Panc1 (cell line): Measurements from ENCODE around the gene ZCCHC13. TPM values are rescaled to one million over a fixed set of nuclear protein-coding genes. Genes with fewer than 3 reads are reported as not detected.

Source experiments
- ATAC-seq: fragments of 200-7000 bp; cut with Tn5 transposase; 2 replicates; pipeline ENCODE4 v1.9.1; 2020; ENCODE audit warnings: mild to moderate bottlenecking, moderate library complexity
- BruUV-seq: library from RNA; stranded (reverse); fragments of 400-500 nt; replicated peaks from 2 replicates; lab custom pipeline; 2021; lab: Mats Ljungman, UMichigan
- CTCF ChIA-PET: fragments of 300-600 bp; sonication (Branson Sonifier 250); formaldehyde crosslinking; loops from one replicate; lab custom pipeline; 2022; ENCODE audit warnings: antibody characterized with exemption; lab: Charles Lee
- POLR2A ChIA-PET: fragments of 300-600 bp; sonication (Branson Sonifier 250); formaldehyde crosslinking; loops from one replicate; lab custom pipeline; 2022; ENCODE audit warnings: antibody characterized with exemption; lab: Charles Lee
- DNase-seq: peaks from one replicate; pipeline ENCODE4 v3.0.0-alpha.2; 2010; ENCODE audit warnings: low read depth, low spot score
- H3K27ac ChIP-seq: 2 replicates; pipeline ENCODE4 v1.5.1; 2011; ENCODE audit warnings: mild to moderate bottlenecking, low read length, inconsistent platforms
- H3K27me3 ChIP-seq: fragments of 200-500 bp; sonication (Bioruptor generic); 2 replicates; pipeline ENCODE4 v1.6.0; 2014; ENCODE audit warnings: low read length, inconsistent platforms; ENCODE audit not compliant: control insufficient read depth, insufficient read depth
- H3K36me3 ChIP-seq: fragments of 200-500 bp; sonication (Bioruptor generic); 2 replicates; pipeline ENCODE4 v1.5.1; 2014; ENCODE audit warnings: inconsistent platforms, mild to moderate bottlenecking, low read length, moderate library complexity; ENCODE audit not compliant: control insufficient read depth, insufficient read depth
- H3K4me1 ChIP-seq: 2 replicates; pipeline ENCODE4 v1.5.1; 2011; ENCODE audit warnings: inconsistent platforms, mild to moderate bottlenecking, low read length, moderate library complexity; ENCODE audit not compliant: control insufficient read depth, insufficient read depth
- H3K4me3 ChIP-seq, 2 experiments: 2 replicates each; pipeline ENCODE4 v1.5.1; 2011 to 2012; ENCODE audit warnings: low read depth in 2 of 2, low read length in 2 of 2, mild to moderate bottlenecking in 2 of 2, inconsistent platforms in 1 of 2, moderate library complexity in 1 of 2
- H3K9me3 ChIP-seq: fragments of 200-500 bp; sonication (Bioruptor generic); 2 replicates; pipeline ENCODE4 v1.5.1; 2014; ENCODE audit warnings: low read depth, mild to moderate bottlenecking, inconsistent platforms, low read length, moderate library complexity; ENCODE audit not compliant: control insufficient read depth, insufficient read depth
- CTCF ChIP-seq: fragments of 450-650 bp; IDR thresholded peaks from 2 replicates; pipeline ENCODE4 v1.5.1; 2017; ENCODE audit warnings: mild to moderate bottlenecking
- POLR2AphosphoS5 ChIP-seq: IDR thresholded peaks from 2 replicates; pipeline ENCODE4 v1.6.1; 2012; ENCODE audit warnings: mild to moderate bottlenecking, low read depth, low read length, moderate library complexity
- REST ChIP-seq, 2 experiments: IDR thresholded peaks; 2 replicates each; pipeline ENCODE4 v1.6.1; 2011 to 2012; ENCODE audit warnings: low read depth in 2 of 2, control low read depth in 1 of 2, low read length in 1 of 2, mild to moderate bottlenecking in 1 of 2, moderate library complexity in 1 of 2; ENCODE audit not compliant: insufficient read depth in 1 of 2
- SIN3A ChIP-seq: IDR thresholded peaks from 2 replicates; pipeline ENCODE4 v1.6.1; 2012; ENCODE audit warnings: low read depth, mild to moderate bottlenecking, low read length, moderate library complexity, borderline replicate concordance; ENCODE audit not compliant: insufficient read depth
- TCF7L2 ChIP-seq: IDR thresholded peaks from 2 replicates; pipeline ENCODE4 v1.6.1; 2011; ENCODE audit warnings: mild to moderate bottlenecking, low read depth, low read length, inconsistent platforms
- in situ Hi-C: cut with HindIII; loops from 2 replicates; pipeline ENCODE4 v1.10.0; 2016; ENCODE audit warnings: low sequenced_read_pairs, low pct_unique_long_range_greater_than_20kb
- intact Hi-C: fragments of 100-400 bp; cut with micrococcal nuclease; formaldehyde crosslinking; loops from one replicate; pipeline ENCODE4 v1.10.0; 2022; ENCODE audit not compliant: unreplicated experiment
- total RNA-seq: library from RNA; stranded (reverse); gene quantifications from one replicate; pipeline ENCODE4 v1.2.1, GENCODE V29; 2021; ENCODE audit not compliant: unreplicated experiment

The ZCCHC13 gene
- total RNA-seq, 1 experiment from 2014 or later, result not detected

GRCh38 chrX:74343343-74344279, 39.6 kb downstream of the ZCCHC13 start:
- TF ChIP-seq TCF7L2 (no peak), CTCF (peak; percentile 81), POLR2AphosphoS5 (peak; percentile 87), SIN3A (no peak), REST (IDR thresholded peaks at IDR 0.05; ENCODE audit: insufficient read depth in 1 of 2, low read depth in 2 of 2, low read length in 1 of 2) (no peak)
- peak; percentile 90 for DNase-seq
- no peaks in the 10 kb centered on the region for H3K36me3 ChIP-seq
- peak overlapping the region; percentile 87 for H3K27ac ChIP-seq
- H3K4me3 ChIP-seq, result no peak overlapping the region
- H3K27me3 ChIP-seq, result no peaks in the 10 kb centered on the region
- POLR2A ChIA-PET, result no interaction called here
- BruUV-seq, result no TSS peak
- ATAC-seq, result peak; percentile 99
- CTCF ChIA-PET, result no interaction called here
- intact Hi-C loops, result loop anchor here (2.0 kb wide), 1 partner anchor 51 kb away; no protein-coding TSS in a partner anchor
- H3K9me3 ChIP-seq, result peaks cover 7% of the 10 kb centered on the region; the same call in 1 of the 2 replicates
- in situ Hi-C loops, result no loop called here
- peaks cover 14% of the 10 kb centered on the region for H3K4me1 ChIP-seq

- peak; percentile 45 for ATAC-seq
- ChIA-PET POLR2A (interaction anchor here (0.7 kb wide), 1 partner anchor 60 kb away, joined by 4 read pairs; no protein-coding TSS in a partner anchor), CTCF (interaction anchor here (0.6 kb wide), 1 partner anchor 120 kb away, joined by 4 read pairs; no protein-coding TSS in a partner anchor)
Measured at GRCh38 chrX:74344280-74344622, 40.3 kb downstream of the ZCCHC13 start.

More at GRCh38 chrX:74344280-74344622, 40.3 kb downstream of the ZCCHC13 start:
- in situ Hi-C loops (no loop called here), intact Hi-C loops (loop anchor here (2.0 kb wide), 1 partner anchor 51 kb away; no protein-coding TSS in a partner anchor)
- Histone ChIP-seq H3K4me3 (no peak overlapping the region), H3K9me3 (peaks cover 7% of the 10 kb centered on the region; the same call in 1 of the 2 replicates), H3K36me3 (no peaks in the 10 kb centered on the region), H3K27me3 (no peaks in the 10 kb centered on the region), H3K27ac (peak overlapping the region; percentile 75), H3K4me1 (peaks cover 14% of the 10 kb centered on the region)
- TF ChIP-seq POLR2AphosphoS5 (no peak), CTCF (peak; percentile 40)
- no TSS peak for BruUV-seq
- DNase-seq, result no peak
